ENCODE data around the gene THAP3.

THAP3 gene

DNA sequence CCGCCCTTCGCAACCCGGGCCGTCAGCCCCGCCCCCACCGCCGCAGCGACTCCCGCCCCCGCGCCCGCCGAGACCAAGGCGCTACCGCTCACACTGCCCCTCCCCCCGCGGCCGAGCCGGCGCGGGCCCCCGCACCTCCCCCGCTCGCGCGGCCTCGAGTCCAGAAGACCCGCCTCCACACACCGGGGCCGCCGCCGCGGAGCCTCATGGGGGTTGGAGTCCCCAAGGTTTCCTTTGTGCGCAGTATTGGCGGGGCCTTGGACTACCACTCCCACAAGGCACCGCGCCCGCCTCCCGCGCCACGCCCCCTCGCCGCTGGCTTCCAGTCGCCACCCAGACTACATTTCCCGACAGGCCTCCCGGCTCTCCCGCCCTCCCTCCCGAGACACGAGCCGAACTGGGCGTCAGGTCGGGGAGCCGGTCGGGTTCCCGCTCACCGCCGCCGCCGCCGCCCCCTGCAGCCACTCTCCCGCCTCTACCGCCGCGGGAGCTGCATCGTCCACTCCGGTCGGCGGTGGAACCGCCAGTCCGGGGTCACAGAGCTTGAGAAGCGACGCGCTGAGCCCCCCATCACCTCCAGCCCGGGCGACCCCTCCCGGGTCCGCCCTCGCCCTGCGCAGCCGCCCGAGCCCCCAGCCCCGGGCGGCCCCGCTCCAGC, 11.2 kb upstream of the THAP3 start, which contains the start of gene PHF13:
Gene PHF13, plus strand, starts transcription at position 371 of the 658 bp plus-strand sequence. CDS start 336 bp downstream, outside the sequence.
- DNase-seq, result peak; percentile 99

DNA sequence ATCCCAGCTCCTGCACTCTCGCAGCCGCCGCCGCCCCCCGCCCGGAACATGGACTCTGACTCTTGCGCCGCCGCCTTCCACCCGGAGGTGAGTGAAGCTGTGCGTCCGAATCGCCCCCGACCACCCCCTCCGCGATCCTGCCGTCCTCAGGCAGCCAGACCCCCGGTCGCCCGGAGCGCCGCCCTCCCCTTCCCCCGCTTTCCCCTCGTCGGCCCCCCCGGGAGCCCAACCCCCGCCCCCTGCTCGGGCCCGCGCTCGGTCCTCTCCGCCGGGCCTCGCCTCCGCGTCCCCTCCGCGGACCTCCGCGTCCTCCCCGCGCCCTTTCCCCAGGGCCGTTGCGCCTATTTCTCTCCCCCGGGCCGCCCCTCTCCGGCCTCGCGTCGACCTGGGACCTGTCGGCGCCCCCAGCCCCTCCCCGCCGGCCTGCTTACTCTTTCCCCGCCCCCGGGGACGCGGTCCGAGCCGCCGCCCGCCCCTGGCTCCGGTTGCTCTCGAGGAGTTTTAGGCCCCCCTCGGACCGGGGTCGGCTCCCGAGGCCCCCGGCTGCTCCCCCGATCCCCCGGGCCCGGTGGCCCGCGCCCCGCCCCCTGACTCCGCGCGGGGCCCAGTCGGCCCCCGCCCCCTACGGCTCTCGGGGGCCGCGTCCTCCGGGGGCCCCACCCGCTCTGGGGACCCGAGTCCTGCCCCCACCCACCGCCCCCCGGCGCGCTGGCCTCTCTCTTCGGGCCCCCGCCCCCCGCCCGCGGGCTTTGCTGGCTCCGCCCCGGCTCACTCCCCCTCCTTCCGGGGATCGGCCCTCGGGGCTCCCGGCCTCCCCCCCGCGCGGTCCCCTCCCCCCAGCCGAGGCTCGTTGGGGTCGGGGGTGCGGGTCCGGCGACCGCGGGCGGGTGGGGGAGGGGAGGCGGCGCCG, 10.4 kb upstream of the THAP3 start:
- peak; percentile 49 for DNase-seq

DNA sequence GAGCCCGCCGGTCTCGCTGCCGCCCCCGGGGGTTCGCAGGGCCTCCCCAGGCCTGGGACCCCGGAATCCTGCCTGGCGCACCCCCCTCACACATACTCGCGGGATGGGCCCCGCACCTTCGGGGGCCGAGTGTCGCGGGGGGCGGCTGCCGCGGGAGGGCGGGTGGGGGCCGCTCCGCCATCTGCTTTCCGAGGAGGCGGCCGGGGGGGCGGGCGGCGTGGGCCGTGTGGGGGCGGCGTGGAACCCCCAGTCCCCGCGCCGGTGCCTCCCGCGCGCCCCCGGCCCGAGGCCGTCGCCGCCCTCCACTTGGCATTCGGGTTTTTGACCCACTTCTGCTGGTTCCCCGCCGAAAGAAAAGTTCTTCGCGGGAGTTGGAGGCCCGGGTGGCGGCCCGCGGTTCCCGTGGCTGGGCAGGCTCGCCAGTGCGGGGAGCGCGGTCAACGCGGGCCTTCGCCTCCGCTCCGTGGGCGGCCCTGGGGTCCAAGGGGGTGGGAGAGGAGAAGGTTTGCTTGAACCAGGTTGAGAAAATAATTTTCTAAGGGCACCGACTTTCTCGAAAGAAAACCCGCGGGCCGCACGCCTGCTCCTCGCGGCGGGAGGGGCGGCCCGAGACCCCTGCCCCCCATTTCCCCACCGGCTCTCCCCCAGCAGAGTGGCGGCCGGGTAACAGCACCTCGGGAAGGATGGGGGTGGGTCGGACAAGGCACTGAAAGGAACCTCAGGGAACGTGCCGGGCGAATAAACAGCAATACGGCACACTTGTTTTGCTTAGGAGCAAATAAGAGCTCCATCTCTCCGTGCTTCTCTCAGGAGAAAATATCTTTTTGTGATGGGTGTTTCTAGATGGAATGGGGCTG, 9.5 kb upstream of the THAP3 start:
- DNase-seq, result no peak

DNA sequence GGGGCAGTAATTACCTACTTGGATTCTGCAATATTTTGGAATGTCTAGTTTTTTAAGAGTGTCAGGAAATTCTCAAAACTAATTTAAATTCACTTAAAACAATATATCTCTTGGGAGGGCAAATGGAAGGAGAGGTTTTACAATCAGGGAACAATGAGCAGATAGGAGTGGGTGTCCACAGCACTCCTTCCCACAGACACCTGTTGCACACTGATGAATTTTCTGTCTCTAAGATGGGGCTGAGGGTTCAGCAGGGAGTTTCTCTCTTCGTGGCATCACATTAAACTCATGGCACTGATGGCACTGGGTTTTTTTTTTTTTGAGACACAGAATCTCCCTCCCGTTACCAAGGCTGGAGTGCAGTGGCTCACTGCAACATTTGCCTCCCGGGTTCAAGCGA, 5.6 kb upstream of the THAP3 start:
- no peak for DNase-seq

DNA sequence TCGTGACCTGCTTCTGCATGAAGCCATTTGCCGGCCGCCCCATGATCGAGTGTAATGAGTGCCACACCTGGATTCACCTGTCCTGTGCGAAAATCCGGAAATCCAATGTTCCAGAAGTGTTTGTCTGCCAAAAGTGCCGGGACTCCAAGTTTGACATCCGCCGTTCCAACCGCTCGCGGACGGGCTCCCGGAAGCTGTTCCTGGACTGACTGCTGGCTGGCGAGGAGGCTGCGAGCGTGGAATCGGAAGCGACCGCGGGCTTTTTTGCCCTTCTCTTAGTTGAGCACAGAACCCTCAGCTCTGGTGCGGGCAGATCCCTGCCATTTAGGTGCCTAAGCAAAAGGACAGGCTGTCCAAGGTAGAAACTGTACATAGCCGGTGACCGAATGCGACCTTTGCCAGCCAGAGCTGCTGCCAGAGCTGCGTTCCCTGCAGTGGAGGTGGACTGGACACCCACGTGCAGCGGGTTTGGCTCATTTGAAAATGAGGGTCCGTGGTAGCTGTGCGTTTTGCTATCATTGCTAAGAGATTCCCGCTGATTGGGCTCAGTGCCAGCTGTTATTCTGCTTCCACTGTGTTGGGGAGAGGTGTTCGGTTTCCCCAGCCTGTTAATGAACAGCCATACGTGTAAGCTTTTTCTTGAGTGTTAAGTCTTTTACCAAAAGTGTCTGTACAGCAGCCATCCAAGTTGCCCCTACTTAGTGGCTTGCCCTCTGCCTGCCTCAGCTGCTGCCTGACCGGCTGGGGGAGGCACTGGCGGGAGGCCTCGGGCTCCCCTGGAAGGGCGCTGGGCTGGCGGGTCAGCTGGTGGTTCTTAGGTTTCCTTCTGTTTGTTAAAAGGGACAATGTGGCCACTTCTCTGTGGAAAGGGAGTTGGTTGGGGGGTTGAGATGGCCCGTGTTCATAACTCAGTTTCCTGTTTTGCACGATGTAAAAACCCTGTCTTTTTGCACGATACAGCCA, 3.0 kb upstream of the THAP3 start:
- DNase-seq, result no peak

DNA sequence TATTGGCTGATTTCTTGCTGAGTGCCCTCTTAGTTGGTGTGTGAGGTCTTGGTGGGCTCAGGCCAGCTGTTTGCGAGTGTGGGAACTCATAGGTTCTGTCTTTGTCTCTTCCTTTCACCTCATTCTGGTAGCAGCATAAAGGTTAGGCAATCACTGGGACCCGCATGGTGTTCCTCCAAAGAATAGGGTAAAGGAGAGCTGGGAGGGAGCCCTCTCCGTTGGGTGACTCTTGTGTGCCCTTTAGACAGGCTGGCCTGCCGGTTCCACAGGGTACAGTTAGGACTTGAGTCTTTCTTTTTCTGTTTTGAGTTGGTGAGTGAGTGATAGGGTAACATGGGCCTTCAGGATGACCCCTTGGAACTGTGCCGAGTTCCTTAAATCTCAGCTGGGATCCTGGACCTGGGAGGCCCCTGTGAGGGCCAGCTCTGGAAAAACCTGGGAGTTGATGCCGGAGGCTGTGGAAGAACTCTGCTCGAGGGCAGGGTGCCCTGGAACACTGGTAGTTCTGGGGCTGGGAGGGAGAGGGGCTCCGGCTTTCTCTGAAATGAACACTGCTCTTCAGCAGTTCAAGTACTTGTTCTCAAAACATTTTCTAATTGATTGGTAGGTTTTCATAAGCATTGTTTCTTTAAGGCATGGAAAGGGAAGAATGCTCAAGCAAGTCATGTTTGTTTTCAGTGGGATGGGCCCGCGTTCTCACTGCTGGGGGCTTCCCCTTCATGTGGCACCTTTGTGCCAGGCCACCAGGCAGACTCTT, 2.1 kb upstream of the THAP3 start:
- no peak for DNase-seq

DNA sequence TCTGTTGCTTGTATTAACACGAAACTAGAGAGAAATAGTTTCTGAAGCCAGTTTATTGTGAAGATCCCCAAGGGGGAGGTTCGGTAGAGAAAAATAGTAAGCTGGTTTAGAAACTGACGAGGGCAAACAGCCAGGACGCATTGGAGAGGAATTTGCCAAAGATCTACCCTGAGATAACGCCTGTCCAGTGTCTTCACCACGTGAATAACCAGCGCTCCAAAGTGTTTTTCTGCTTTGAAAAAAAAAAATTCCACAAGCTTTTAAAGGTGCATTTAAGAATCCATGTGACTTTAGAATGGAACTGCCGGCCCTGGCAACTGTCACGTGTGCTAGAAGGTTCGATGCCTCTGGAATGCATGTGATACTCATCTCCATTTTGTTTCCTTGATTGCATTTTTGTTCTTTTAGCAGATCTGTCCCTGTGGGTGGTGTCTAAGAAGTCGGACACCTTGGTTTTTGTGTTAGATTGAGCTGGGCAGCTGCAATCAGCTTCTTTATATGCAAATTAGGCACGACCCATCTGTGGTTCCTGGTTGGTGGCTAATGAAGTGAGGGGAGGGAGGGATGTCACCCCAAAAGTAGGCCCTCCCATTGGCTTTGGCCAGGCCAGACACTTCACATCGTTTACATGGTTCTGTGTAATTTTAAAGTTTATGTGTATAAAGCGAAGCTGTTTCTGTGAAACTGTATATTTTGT, 1.3 kb upstream of the THAP3 start:
- no peak for DNase-seq

DNA sequence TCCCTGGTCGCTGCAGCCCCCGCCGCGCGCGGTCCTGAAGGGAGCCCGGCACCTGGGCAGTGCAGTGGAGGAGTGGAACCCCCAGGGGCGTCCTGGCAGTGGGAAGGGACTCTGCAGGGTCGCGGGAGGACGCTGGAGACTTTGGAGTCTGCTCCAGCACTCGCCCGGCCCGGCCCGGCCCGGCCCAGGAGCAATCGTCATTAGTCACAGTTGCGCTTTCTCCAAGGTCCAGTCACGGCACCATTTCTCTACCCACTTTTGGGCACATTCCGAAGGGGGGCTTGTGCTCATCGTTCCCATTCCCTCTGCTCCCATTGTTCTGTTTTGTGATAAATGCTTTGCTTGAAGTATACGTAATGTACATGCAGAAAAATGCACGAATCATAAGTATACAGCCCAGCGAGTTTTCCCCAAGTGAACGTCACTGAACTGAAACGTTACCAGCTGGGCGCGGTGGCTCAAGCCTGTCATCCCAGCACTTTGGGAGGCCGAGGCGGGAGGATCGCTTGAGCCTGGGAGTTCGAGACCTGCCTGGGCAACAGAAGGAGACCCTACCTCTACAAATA, 999 bp downstream of the THAP3 start:
- DNase-seq, result no peak

DNA sequence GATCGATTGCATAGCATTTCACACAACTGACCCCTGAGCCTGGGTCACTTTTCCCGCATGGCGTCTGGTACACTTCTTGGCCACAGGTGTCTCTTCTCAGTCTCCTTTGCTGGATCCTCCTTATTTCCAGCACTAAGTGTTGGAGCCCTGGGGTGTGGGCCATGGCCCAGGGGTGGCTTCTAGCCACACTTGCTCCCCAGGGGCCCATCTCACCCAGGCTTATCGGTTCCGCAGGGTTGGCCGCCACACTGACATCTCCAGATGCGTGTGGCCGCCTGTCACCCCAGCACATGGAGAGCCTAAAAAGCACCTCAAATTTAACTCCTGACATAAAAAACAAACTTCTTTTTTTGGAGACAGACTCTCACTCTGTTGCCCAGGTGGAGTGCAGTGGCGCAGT, 2.4 kb downstream of the THAP3 start:
- no peak for DNase-seq

DNA sequence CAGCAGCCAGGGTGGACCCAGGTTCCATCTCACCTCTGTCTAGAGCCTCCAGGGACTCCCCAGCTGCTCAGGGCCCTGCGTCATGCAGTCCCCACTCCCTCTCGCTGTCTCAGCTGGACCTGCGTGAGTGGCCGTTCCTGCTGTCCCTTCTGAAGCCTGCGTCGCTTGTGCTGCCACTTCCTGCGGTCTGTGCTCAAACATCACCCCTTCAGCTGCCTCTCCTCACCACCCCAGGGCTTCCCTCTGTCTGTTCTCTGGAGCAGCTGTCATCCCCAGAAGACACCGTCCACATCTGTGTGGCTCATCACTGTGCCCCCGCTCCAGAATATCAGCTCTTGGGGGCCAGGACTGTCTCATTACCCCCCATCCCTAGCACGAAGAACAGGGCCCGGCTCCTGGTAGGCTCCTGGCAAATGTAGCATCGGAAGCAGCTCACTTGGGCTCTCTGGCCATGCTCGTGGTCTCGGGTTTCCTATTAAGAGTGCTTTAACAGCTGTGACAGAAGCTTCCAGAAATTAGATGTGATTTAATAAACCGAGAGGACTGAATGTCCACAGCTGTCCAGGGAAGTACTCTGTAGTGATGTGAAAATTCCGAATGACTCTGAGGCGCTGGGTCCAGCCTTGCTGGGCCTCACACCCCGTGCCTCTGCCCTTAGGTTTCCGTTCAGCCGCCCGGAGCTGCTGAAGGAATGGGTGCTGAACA, 3.3 kb downstream of the THAP3 start:
- no peak for DNase-seq

DNA sequence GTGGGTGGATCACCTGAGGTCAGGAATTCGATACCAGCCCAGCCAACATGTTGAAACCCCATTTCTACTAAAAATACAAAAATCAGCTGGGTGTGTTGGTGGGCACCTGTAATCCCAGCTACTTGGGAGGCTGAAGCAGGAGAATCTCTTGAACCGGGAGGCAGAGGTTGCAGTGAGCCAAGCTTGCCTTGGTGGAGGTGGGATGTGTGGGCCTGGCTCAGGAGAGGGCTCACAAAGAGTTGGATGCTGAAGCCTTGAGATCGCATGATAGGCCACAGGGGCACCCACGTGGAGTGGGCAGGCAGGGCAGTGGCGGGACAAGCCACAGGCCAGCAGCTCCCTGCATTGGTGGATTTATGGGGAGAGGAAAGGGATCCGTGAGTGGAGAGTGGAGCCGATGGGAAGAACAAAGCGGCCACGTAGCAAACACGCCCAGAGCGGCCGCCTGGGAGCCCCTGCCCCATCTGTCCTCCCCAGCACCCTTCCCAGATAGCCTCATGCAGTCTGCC, 4.4 kb downstream of the THAP3 start:
- no peak for DNase-seq

DNA sequence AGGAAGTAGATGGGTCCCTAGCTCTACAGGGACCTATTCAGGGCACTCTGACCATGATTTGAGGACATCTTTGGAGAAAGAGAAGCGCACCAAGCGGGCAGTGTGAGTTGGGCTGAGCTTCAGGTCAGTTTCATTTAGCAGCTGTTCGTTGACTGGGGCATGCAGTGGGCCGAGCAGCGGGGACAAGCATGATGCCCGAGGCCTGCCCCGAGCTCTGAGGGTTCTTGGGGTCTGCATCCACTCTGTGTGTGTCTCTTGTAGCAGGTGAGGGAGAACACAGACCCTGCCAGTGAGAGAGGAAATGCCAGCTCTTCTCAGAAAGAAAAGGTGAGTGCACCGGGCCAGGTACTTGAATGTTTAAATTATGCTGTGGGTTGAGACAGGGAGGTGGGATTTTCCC, 5.4 kb downstream of the THAP3 start:
- DNase-seq, result no peak

DNA sequence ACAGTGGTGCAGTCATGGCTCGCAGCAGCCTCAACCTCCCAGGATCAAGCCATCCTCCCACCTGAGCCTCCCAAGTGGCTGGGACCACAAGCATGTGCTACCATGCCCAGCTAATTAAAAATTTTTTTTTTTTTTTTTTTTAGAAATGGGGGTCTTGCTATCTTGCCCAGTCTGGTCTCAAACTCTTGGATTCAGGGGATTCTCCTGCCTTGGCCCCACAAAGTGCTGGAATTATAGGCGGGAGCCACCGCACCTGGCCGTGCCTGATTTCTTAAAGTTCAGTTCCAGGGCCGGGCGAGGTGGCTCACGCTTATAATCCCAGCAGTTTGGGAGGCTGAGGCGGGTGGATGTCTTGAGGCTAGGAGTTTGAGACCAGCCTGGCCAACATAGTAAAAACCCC, 6.4 kb downstream of the THAP3 start:
- no peak for DNase-seq

DNA sequence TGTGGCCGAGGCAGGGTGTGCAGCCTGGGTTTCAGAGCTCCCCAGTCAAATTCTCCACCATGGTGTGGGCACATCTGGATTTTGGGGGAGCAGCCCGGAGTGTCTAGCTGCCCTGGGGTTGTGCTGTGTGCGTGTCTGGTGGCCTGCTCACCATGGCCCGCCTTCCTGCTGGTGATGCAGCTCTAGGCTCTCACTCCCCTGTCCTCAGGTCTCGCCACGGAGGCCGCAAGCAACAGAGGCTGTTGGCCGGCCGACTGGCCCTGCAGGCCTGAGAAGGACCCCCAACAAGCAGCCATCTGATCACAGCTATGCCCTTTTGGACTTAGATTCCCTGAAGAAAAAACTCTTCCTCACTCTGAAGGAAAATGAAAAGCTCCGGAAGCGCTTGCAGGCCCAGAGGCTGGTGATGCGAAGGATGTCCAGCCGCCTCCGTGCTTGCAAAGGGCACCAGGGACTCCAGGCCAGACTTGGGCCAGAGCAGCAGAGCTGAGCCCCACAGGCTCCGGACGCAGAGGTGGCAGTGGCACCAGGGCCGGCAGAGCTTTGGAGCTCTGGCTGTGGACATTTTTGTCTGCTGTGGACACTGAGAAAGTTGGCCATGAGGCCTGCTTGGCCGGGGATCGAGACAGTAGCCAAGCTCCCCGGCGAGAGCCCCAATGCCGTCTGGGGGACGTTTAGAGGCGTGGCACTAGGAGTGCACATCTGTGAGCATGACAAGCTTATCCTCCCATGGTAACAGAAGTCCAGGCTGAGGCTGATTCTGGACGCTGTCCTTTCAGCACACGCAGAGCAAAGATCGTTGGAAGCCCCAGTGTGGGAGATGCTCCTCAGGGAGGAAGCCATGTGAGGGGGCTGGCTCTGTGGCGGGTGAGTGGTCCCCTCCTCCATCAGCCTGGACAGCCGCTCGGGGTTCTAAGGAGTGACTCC, 8.2 kb downstream of the THAP3 start:
- no peak for DNase-seq

DNA sequence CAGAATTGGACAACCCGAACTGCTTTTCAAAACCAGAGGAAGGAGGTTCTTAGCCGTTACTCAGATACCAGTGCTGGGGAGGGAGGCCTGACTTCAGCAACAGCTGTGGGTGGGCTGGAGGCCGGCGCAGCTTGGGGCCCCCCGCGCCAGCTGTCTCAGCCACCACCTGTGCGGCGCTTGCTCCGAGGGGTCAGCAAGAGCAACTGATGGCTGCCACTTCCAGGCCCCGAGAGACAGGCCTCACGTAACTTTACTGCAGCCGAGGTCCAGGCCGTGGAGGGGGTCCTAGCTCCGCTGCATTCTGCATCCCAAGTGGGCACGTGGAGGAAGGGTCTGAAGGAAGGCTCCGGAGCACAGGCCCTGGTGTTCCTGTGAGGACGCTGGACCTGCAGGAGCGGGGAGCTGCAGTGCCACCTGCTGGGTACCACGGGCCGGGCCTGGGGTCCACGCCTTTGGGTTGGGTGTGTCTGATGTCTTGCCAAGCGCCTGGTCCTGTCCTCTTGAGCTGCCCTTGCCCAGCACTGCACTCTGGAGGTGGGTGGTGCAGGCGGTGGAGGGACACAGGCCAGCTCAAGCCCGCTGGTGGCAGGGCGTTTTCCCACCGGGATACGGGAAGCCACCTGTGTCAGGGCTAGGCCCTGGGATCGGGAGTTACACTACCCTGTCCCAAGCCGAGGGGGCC, 9.8 kb downstream of the THAP3 start:
- DNase-seq, result peak; percentile 12

DNA sequence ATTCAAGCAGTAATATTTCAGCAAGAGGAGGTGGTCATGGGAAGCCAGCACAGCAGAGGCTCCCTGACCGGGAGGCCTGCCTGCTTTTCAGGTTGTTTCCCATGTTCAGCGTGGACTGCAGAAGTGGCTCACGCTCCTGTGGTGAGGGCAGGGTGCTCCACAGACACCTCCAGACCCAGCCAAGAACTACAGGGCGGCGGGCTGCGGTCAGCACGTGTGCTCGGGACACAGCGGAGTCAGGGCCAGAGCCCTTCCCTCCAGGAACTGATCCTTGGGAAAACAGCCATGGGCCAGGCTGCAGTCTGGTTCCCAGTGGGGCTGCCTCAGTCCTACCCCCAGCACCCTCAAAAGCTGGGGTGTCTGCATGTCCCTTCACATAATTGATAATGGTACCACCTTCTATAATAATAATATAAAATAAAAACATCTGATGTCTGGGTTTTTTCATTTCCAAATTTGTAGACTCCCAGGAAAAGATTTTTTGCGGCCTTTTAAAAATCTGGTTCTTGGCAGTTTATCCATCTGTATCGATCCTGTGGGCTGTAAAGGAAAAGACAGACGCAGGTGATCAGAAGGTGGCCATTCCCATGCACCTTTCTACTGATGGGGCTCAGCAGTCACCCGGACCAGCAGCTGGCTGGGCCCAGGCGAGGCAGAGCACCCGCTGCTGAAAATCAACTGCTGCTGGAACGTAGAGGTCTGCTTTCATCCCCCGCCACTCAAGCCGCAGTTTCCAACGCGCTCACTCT, 10.7 kb downstream of the THAP3 start:
- no peak for DNase-seq
